GF-D8 (cell line): ENCODE results near the gene EIF5A.
A peak's percentile ranks its signal among the peaks of the same experiment; 100 is the strongest.

Experiments
- DNase-seq: peaks from one replicate; lab custom pipeline; 2025; lab: John Stamatoyannopoulos, UW

Gene EIF5A

DNA sequence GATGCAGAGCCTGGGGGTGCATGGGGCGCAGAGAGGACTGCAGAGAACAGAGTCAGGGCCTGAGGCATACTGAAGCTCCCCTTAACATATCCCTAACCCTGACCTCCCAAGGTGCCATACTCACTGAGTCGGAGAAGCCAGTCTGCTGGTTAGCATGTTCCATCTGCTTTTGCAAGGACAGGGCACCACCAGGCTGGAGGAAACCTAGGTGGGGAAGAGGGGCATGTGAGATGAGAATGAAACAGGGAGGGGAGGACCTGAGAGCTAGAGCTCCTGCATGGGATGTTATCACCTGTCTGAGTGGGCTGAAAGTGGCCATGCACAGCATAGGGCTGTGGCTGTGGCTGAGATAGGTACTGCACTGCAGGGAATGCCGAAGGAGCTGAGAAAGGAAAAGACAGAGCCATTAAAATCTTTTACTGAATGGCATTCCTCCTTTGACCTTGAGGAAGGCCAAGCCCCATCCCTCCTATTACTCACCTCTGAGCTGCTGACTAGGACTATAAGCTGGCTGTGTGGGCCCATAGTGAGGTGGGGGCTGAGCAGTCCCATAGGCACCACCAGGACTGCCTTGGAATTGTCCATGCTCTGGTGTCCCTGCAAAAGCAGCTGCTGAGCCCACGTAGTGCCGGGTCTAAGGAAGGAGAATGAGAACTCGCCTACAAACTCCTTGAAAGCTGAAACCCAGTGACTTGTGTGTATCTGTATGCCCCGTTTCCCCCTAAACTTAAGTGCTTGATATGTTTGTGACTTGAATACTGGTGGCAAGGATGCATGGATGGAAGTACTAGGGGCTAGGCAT, 5.9 kb downstream of the EIF5A start:
- DNase-seq, result no peak

DNA sequence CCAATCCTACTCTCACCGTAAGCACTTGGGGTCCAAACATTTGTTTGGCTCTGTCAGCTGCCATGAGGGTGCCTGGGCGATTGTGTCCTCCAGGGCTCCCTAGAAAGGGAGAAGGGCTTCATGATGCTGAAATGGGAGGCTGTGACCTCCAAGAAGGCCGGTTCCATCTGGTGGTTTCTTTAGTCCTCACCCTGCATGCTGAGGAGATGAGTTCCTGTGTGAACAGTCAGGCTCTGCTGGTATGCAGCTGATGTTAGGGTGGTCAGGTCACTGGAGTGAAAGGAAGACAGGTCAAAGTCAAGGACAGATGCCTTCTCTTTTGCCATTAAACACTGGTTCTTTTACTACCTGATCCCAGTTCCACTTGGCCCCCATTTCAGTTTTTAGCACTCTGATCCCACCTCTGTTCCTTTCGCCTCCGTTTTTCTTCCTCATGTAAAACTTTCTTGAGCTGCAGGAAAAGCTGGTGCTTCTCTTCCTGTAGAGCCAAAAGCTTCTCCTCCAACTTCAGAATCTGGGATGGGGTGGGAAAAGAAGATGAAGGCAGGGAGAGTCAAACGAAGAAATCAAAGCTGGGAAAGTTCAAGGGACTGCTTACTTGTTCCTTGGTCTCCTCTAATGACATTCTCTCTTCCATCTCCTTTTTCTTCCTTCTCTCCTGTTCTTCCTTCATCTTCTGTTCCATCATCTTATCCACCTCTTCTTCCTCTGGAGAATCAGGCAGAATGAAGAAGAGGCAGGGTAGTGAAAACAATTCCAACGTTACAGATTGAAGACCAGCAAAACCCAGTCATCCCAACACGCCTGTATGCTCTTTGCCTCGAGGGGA, 6.7 kb downstream of the EIF5A start:
- DNase-seq, result no peak

DNA sequence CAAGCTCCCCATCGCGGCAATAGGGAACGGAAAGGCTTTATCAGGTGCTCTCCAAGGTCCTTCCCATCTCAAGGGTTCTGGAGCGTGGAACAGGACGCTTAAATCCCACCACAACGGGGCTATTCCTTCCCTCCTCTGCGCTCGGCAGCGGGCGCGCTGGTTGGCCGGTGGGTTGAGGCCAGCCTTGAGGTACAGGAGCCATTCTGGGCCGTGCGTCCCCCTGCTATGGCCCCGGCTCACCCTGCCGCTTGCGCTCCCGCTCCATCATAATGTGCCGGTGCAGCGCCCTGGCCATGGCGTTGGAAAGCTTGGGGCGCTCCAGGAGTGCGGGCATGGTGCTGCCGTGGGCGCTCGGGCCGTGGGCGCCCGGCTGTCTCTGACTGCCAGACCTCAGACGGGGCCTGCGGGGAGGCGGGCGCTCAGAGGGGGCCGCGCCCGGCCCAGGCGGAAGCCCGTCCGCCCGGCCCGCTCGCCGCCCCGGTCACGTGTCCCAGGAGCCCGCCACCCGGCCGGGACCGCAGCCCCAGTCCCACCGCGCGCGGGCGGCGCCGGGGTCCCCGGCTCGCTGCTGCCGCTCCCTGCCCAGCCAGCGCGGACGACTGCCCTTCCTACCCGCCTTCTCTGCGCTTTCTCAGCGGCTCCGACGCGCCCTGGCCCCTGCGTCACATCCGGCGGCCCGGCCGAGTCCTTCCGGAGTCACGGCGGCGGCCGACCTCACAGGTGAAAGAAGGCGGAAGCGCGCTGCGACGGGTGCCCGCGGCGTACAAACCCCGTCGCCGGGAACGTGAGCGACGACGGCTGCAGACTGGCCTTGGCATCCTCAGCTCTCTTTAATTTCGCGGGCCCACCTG, 7.5 kb downstream of the EIF5A start, which contains the start of gene GPS2:
TSS of gene GPS2 (minus strand) at position 642 of the 851 bp plus-strand sequence. CDS start at position 334, 308 bp downstream.
- peak; percentile 19 for DNase-seq

DNA sequence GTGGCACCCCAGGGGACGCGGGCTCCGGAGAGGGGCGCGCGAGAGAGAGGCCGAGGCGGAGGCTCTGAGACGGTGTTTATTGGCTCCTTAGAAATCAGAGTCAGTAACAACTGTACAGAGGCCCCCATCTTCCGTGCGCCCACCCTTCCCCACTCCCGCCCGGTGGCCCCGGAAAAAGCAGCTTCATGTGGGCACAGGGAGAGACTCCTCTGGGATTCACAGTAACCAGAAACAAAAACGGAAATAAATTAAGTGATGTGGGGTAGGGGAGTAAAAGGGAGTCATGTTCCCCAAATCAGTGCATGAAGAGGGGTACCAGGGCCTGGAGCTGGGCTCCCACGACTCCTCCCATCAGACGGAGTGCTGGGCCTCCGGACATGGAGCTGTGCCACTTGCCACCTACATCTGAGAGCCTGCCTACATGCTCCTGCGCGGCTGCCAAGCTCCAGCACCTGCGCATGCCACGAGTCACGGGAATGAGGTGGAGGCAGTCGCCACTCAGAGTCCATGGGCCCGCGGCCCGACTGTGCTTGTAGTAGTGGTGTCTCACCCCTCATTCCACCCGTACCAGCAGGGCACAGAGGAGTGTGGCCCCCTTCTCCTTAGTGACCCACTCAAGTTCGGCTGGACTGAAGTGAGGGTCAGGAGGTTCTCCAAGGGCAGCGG, 8.3 kb downstream of the EIF5A start:
- no peak for DNase-seq

DNA sequence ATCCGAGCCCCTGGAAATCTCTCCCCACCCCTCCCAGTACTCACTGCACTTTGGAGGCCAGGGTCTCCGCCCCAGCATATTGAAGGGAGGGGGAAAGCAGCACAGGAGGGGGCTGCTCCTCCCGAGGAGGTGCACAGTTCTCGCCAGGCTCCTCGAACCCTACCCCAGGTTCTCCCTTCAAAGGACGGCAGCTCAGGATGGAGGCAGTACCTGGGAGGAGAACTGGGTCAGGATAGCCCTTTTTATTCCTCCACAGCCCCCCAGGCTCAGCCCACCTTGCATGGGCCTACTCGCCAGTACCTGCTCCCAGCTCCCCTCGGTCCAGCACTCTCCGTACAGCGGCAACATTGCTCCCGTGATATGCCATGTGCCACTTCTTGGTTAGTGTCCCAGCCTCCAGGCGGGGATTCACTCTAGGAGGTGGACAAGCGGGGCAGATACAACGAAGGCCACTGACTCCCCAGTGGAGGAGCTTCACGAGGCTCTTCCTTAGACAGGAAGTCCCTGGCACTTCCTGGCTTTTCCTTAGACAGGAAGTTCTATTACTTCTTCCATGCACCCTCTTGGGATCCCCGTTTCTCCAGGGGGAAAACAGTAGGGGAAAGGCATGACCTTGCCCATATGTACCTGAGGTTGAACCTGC, 9.9 kb downstream of the EIF5A start:
- DNase-seq, result no peak

DNA sequence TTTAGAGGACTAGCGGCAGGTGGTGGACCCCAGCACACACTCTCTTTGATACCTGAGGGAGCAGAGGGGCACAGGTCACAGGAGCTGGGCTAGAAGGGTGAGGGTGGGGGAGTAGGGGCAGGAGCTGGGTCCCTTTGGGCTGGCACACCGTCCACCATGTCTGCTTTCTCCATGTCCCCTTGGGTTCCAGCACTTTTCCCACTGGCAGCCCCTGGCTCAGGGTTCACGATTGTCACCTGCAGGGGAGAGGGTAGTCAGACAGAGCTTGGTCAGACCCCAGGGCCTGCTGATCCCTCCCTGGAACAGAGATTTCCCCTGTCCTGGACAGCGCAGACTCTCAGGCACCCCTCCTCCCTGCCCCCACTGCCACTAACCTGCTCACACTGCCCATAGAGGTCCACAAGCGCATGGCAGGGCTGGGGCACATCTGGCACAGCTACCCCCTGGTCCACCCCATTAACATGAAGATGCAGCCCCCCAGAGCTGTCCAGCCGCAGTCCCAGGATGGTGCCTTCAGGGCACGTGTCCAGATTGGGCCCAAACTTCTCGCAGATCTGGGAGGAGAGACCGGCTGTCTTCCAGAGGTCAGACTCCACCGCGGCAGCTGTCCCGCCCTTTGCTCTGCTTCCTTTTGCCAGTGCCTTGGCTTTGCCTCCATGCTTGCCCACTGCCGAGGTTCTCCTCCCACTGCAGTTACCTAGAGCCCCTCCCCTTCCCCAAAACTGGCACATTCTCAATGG, 10.9 kb downstream of the EIF5A start:
- DNase-seq, result no peak

DNA sequence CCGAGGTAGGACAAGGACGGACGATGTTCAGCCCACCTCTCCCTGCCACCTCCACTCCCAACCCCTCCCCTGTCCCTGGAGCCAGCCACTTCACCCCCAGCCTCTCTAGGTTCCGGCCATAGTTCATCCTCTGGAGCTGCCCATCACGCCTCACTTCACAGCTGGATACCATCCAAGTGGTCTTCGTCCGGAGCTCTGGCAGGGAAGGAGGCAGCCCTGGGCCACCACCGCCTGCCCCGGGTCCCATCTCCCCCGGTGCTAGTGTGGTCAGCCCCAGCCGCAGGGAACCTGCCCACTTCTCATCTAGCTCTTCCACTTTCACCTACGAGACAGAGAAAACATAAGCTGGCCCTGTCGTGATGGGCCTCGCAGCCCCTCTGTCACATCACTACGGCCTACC, 14.0 kb downstream of the EIF5A start:
- DNase-seq, result no peak

DNA sequence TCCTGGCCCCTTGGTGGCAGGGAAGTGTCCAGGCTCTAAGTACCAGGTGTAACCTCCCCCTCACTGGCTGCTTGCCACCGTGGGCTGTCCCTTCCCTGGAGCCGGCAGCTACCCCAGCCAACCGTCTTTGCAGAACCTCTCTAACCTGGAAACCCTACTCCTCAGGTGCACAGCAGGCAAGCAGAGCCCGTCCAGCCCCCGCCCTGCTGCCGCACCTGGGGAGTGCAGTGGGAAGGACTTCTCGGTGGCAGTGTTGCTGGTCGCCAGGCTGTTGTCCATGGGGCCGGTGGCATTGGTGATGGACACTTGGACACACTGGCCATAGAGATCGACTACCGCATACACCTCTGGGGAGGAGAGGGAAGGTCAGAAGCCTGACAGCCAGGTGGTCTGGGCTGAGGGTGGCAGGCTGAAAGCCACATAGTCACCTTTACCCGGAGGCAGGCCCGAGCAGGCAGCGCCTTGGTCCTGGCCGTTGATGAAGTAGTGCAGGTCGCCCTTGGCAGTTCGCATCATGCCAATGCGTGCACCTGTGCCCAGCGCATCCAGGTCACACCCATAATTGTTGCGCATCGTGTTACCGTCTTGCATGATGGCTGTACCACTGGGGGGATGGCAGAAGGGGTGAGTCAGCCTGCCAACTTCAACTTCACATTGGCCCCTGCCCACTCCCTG, 15.2 kb downstream of the EIF5A start:
- DNase-seq, result no peak

DNA sequence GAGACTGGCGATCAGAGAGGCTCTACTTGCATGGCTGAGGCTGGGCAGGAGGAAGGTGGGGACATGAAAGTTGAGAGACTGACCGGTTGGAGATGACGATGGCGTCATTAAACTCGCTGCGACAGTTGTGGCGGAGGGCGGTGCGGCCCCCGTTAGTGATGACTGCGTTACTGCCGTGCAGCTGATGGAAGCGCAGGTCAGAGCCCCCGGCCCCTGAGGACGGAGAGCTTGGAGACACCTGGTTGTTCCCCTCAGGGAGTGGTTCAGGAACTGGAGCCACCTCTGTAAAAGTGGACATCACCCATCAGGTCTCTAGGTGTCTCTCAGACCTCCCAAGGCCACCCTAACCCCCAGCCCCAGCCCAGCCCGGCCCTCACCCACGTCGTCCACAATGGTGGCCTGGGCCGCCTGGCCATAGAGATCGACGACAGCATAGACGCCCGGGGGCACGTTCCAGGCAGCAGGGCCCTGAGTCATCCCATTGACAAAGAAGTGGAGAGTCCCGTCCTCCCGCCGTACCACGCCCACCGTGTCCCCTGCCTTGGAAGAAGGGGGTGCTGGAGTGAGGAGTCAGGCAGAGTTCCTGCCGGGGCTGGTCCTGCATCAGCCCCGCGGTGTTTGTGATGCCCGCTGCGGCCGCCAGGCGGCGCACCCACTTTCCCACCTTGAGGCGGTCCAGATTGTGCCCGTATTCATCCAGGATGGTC, 16.5 kb downstream of the EIF5A start:
- DNase-seq, result no peak

DNA sequence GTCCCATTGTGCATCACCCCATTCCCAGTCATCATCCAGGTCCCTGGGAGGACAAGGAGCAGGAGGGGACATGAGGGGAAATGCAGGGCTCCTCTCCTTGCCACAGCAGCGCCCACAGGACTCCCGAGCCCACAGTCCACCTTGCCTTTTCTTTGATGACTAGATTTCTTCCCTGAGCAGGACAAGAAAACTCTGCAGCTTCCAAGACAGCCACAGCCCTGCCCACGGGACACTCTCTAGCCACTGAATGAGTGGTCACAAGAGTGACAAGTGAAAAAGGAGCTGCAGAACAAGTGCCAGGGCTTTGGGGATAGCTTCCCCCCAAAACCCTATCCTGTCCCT, 17.0 kb downstream of the EIF5A start:
- no peak for DNase-seq

DNA sequence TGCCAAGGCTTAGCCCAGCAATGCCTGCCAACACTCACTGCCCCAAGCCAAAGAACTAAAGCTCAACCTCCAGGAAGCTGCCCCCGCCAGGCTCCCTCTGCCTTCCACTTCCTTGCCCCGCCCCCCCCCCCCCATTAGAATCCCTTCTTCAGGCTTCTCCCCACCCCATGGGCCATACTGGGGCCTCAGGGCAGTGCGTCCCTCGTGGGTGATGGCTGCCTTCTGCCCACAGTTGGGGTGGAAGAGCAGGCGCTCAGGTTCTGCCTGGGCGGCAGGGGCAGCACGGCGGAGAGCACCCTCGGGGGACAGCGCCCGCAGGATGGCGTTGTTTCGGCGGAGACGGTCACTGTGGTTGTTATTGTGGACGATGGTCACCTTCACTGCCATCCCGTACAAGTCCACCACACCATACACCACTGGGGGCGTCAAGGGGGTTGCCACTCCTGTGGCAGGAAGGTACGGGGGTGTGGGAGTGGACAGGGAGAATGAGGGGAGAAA, 17.7 kb downstream of the EIF5A start:
- DNase-seq, result no peak

DNA sequence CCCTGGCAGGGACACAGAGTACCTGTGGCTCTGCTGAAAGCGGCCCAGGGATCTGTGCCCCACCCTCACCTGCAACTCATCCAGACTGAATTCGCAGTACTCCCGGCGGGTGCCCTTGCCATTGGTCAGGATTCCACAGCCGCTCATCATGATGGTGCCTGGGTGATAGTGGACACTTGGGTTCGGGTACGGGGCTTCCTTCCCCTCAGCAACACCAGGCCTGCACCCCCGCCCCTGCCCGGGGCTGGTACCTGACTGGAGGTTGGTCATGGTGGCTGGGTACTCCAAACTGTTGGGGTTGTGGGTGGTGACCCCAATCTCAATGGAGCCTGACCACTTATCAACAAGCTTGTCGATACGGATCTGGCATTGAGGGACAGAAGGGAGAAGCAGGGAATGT, 18.8 kb downstream of the EIF5A start:
- no peak for DNase-seq

DNA sequence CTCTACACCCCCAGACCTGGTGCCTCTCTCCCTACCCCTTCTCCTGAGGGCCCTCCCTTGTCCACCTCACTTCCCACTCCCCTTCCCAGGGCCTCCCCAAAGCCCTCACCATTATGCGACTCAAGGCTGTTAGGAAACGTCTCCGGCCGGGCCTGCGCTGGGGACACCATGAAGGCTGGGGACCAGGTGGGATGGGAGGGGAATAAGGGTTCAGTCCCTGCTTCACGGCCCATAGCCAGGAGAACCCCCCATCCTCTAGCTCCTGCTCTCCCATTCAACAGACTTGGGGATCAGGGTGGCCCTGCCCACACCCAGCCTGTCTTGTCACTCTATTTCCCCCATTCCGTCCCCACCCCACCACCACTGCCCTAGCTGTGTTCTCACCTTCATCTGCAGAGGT, 19.6 kb downstream of the EIF5A start:
- DNase-seq, result no peak

DNA sequence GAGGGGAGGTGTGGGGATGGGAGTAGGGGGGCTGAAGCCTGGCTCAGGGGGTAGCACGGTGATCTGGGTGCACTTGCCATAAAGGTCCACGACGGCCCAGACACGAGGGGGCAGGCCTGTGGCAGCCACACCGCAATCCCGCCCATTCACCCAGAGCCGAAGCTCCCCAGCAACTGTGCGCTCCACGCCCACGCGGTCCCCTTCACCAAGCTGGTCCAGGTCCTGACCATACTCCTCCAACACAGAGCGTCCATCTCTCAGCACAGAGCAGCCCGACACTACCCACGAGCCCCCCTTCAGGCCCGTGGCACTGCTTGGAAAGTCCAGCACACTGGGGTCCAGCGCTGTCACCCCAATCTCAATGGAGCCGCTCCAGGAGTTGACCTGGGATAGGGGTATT, 20.1 kb downstream of the EIF5A start:
- DNase-seq, result no peak

DNA sequence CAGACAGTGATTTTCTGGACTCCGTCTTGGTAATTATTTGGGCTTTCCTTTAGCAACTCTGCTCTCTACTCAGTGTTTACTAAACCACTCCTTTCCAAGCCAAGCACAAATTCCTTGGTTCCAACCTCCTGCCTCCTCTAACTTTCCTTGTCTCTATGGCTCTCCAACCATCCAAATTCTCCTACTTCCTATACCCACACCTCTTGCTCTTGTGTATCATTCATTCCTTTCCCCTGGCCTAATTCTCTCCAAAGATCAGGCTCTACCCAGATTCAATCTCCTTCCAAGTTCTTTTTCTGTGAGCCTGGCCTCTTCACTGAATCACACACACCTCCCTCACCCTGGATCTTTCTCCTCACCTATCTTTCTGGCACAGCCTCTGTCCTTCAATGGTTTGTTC, 20.6 kb downstream of the EIF5A start:
- no peak for DNase-seq

DNA sequence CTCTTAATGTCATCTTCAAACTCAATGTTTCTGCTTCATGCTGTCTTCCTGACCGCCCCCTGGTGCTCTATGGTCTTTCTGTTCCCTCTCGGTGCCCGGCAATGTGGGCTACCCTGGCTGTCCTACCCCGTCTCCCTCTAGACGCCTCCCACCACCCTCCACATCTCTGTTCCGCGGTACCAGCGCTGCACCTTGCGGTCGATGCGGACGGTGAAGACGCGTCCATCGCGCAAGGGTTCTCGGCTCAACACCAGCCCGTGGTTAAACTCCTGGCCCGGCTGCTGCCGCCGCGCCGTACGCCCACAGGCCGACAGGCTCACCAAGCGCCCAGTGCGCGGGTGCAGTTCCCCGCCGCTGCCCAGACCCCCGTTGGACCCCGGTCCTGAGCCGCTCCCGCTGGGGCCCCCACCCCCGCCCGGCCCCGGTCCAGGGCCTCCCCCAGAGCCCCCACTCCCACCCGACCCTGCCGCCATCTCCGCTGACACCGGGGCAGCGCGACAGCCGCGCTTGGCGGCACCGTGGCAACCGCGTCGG, 21.5 kb downstream of the EIF5A start, which contains the start of gene NEURL4:
TSS of gene NEURL4 (minus strand) at position 496 of the 534 bp plus-strand sequence. CDS start at position 473, 23 bp downstream.
- DNase-seq, result no peak

DNA sequence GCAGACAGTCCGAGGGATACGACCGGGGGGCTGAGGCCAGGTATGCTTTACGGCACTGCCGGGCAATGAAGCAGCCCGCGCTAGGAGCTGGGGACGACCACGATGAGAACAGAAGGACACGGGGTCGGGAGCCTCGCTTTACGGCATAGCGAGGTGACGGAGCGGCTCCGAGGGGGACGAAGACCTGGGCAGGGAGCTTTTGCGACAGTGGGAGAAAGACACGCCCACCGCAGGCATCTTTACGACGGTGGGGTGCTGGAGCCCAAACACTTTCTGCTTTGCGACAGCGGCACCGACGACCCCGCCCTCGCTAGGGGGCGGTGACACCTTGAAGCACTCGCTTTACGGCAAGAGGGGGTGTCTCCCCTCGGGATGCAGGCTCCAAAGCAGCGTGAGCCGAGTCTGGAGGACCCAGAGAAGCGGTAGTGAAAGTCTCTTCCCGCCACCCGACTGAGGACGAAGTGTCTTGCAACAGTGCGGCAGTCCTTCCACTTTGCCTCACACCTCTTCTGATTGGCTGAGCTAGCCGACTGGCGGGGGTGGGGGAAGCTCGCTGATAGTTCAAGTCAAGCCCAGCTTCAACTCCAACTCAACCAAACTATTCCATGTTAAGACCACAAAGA, 22.1 kb downstream of the EIF5A start:
- peak; percentile 82 for DNase-seq

DNA sequence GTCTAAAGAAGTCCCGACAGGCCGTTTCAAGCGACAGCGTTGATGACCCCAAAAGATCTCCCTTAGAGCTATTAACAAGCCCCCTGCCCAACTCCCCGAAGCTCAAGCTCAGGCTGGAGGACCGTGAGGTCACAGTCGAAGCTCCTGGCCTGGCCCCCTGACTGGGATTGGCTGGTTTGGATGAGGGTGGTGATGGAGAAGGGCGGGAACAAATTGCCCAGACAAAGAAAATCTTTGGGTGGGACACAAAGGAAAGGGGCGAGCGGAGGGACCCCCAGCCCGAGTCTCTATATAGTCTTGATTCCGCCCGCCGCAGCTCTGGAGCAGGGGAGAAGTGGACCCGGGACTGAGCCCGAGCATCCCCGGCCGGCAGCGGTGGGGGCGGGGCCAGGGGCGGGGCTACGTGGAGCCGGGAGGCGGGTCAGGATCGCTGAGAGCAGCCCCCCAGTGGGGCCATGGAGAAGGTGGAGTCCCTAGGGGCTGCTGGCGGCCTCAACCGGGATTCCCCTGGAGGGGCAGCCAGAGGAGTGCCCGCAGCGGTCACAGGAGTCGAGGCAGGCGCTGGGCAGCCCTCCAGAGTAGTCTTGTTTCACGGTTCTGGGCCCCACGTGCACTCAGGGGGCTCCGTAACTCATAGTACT, 22.7 kb downstream of the EIF5A start:
- DNase-seq, result peak; percentile 17
